Neuronal stem cell (in vitro differentiated cells): Measurements from ENCODE around the gene CUX1.
A peak's percentile ranks its signal among the peaks of the same experiment; 100 is the strongest.

ENCODE experiments used
- DNase-seq: peaks from one replicate; pipeline ENCODE4 v3.0.0-alpha.2; 2013; ENCODE audit warnings: low spot score
- H2AFZ ChIP-seq: one replicate; pipeline ENCODE4 v1.6.1; 2013; ENCODE audit warnings: mild to moderate bottlenecking, low read length, inconsistent platforms
- H2AK5ac ChIP-seq: 2 replicates; pipeline ENCODE4 v1.6.1; 2013; ENCODE audit warnings: low read depth, mild to moderate bottlenecking, inconsistent platforms, low read length, moderate library complexity, mixed read lengths
- H2BK120ac ChIP-seq: 2 replicates; pipeline ENCODE4 v1.6.1; 2013; ENCODE audit warnings: low read depth, mild to moderate bottlenecking, inconsistent platforms, low read length, moderate library complexity, mixed read lengths
- H2BK12ac ChIP-seq: one replicate; pipeline ENCODE4 v1.6.1; 2013; ENCODE audit warnings: low read length, inconsistent platforms
- H2BK15ac ChIP-seq: 2 replicates; pipeline ENCODE4 v1.6.1; 2013; ENCODE audit warnings: mild to moderate bottlenecking, low read length, inconsistent platforms, mixed read lengths
- H2BK5ac ChIP-seq: one replicate; pipeline ENCODE4 v1.6.1; 2013; ENCODE audit warnings: inconsistent platforms, mild to moderate bottlenecking, low read length, moderate library complexity
- H3K14ac ChIP-seq: one replicate; pipeline ENCODE4 v1.6.1; 2013; ENCODE audit warnings: low read length, inconsistent platforms
- H3K18ac ChIP-seq: 2 replicates; pipeline ENCODE4 v1.6.1; 2013; ENCODE audit warnings: low read length, inconsistent platforms
- H3K23ac ChIP-seq: 2 replicates; pipeline ENCODE4 v1.6.1; 2013; ENCODE audit warnings: low read depth, mild to moderate bottlenecking, mixed read lengths, low read length, inconsistent platforms; ENCODE audit not compliant: poor library complexity
- H3K27ac ChIP-seq: replicated peaks from 3 replicates; pipeline ENCODE4 v1.5.1; 2013; ENCODE audit warnings: low read length, inconsistent platforms
- H3K27me3 ChIP-seq, 3 experiments: 2 replicates each; pipeline ENCODE4 v1.6.1; 2013; ENCODE audit warnings: low read length in 3 of 3, mild to moderate bottlenecking in 2 of 3, inconsistent platforms in 1 of 3, low read depth in 1 of 3, mixed read lengths in 1 of 3, moderate library complexity in 1 of 3; ENCODE audit not compliant: control insufficient read depth in 3 of 3, insufficient read depth in 3 of 3
- H3K36me3 ChIP-seq, 2 donors: replicated peaks in 1 of 2; 2 replicates each; pipeline ENCODE4 v1.6.1; 2013; ENCODE audit warnings: low read length in 2 of 2; ENCODE audit not compliant: control insufficient read depth in 2 of 2, insufficient read depth in 2 of 2
- H3K4ac ChIP-seq: 2 replicates; pipeline ENCODE4 v1.6.1; 2013; ENCODE audit warnings: inconsistent platforms, mild to moderate bottlenecking, low read length, moderate library complexity
- H3K4me1 ChIP-seq, 2 donors: 1 replicate in 1 of 2; 2 replicates in 1 of 2; pipeline ENCODE4 v1.6.1; 2013; ENCODE audit warnings: low read length in 2 of 2, low read depth in 1 of 2; ENCODE audit not compliant: control insufficient read depth in 2 of 2, insufficient read depth in 1 of 2
- H3K4me2 ChIP-seq: one replicate; pipeline ENCODE4 v1.6.1; 2013; ENCODE audit warnings: mild to moderate bottlenecking, low read length, inconsistent platforms; ENCODE audit not compliant: insufficient read depth, poor library complexity, severe bottlenecking
- H3K4me3 ChIP-seq, 2 donors: 2 replicates each; pipeline ENCODE4 v1.5.1; 2013; ENCODE audit warnings: low read length in 2 of 2, mild to moderate bottlenecking in 2 of 2, inconsistent platforms in 1 of 2, moderate library complexity in 1 of 2
- H3K79me1 ChIP-seq: one replicate; pipeline ENCODE4 v1.6.1; 2013; ENCODE audit warnings: low read depth, mild to moderate bottlenecking, inconsistent platforms, low read length, moderate library complexity
- H3K9ac ChIP-seq: one replicate; pipeline ENCODE4 v1.6.1; 2013; ENCODE audit warnings: mild to moderate bottlenecking, low read depth, low read length, inconsistent platforms; ENCODE audit not compliant: poor library complexity
- H3K9me3 ChIP-seq, 2 donors: replicated peaks in 1 of 2; 2 replicates each; pipeline versions ENCODE3 to v1.6.1; 2013; ENCODE audit warnings: low read length in 2 of 2, mild to moderate bottlenecking in 2 of 2, inconsistent platforms in 1 of 2, low read depth in 1 of 2, mixed read lengths in 1 of 2, moderate library complexity in 1 of 2; ENCODE audit not compliant: control insufficient read depth in 2 of 2, insufficient read depth in 1 of 2
- H4K8ac ChIP-seq: one replicate; pipeline ENCODE4 v1.6.1; 2013; ENCODE audit warnings: low read depth, mild to moderate bottlenecking, inconsistent platforms, low read length, moderate library complexity
- H4K91ac ChIP-seq: one replicate; pipeline ENCODE4 v1.6.1; 2013; ENCODE audit warnings: low read length, low read depth, mild to moderate bottlenecking, inconsistent platforms; ENCODE audit not compliant: poor library complexity
- WGBS, 2 donors: extraction: QIAGEN DNeasy Blood & Tissue Kit; methylation state at CpG; one replicate each; pipeline ENCODE4 v1.1.7; 2013; ENCODE audit warnings: missing lambda C conversion rate in 2 of 2, mixed read lengths in 1 of 2; ENCODE audit not compliant: insufficient read length in 2 of 2, insufficient replicate concordance in 1 of 2; ENCODE audit errors: extremely low coverage in 2 of 2; 5-methylcytosine and 5-hydroxymethylcytosine counted together

CUX1 gene

GRCh38 chr7:101858437-101859385, 41.3 kb downstream of the CUX1 start:
- Histone ChIP-seq H4K91ac (no peak overlapping the region), H3K4me3 (no peak overlapping the region), H2BK15ac (no peak overlapping the region), H3K18ac (no peak overlapping the region), H3K36me3 (no peaks in the 10 kb centered on the region), H3K4ac (no peak overlapping the region), H2BK12ac (no peak overlapping the region), H3K27ac (no peak overlapping the region), H2AK5ac (no peak overlapping the region), H2BK120ac (no peak overlapping the region), H2BK5ac (no peak overlapping the region), H3K9me3 (no peaks in the 10 kb centered on the region), H3K9ac (no peak overlapping the region), H3K4me2 (no peak overlapping the region), H3K14ac (no peak overlapping the region), H4K8ac (no peak overlapping the region), H3K4me1 (peaks cover 4 to 13% of the 10 kb centered on the region in 2 donors), H2AFZ (no peak overlapping the region), H3K23ac (no peak overlapping the region), H3K27me3 (no peaks in the 10 kb centered on the region), H3K79me1 (peaks cover 15% of the 10 kb centered on the region)
- no peak for DNase-seq
- WGBS, 2 donors: no CpG with 5 or more reads among the region's 20 CpGs

GRCh38 chr7:101859411-101860106, 42.1 kb downstream of the CUX1 start:
- Histone ChIP-seq H3K27ac (no peak overlapping the region), H3K18ac (no peak overlapping the region), H2AK5ac (no peak overlapping the region), H3K4me2 (no peak overlapping the region), H4K8ac (no peak overlapping the region), H3K9me3 (no peaks in the 10 kb centered on the region), H2AFZ (no peak overlapping the region), H3K14ac (no peak overlapping the region), H3K23ac (no peak overlapping the region), H4K91ac (no peak overlapping the region), H2BK5ac (no peak overlapping the region), H3K4ac (no peak overlapping the region), H3K9ac (no peak overlapping the region), H2BK12ac (no peak overlapping the region), H2BK120ac (no peak overlapping the region), H3K4me3 (no peak overlapping the region), H3K79me1 (peaks cover 16% of the 10 kb centered on the region), H3K36me3 (no peaks in the 10 kb centered on the region), H3K4me1 (peaks cover 4 to 12% of the 10 kb centered on the region in 2 donors), H2BK15ac (no peak overlapping the region), H3K27me3 (no peaks in the 10 kb centered on the region)
- no peak for DNase-seq
- no CpG with 5 or more reads among the region's 5 CpGs for WGBS, 2 donors

DNA sequence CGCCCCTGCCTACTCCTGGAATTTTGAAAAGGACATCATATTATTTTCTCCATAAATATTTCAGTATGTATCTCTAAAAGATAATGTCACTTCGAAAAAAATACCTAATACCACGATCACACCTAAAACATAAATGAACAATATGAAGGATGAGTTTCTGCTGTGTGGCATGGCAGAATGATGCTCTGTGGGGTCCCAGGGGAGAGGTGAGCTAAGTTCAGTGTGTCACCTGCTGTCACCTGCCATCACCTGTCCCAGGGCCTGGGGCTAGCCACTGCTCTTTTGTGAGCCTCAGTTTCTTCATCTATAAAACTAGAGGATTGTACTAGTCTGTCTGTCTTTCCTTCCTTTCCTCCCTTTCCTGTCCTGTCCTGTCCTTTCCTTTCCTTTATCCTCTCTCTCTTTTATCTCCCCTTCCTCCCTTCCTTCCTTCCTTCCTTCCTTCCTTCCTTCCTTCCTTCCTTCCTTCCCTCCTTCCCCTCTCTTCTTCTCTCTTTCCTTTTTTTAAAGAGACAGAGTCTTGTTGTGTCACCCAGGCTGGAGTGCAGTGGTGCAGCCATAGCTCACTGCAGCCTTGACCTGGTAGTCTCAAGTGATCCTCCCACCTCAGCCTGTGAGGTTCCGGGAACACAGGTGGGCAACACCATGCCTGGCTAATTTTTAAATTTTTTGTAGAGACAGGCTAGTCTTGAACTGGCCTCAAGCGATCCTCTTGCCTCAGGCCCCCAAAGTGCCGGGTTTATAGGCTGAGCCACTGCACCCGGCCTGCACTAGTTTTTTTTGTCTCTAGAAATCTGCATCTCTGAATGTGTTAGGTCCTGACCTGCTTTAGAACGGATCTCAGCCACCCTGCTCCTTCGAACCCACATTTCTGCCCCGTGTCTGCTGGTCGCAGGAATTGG, 43.1 kb downstream of the CUX1 start:
- H3K4me3 ChIP-seq: no peak overlapping the region
- H2BK5ac ChIP-seq: no peak overlapping the region
- H3K4ac ChIP-seq: no peak overlapping the region
- H3K27ac ChIP-seq: no peak overlapping the region
- no peak overlapping the region for H3K9ac ChIP-seq
- no peak overlapping the region for H2BK120ac ChIP-seq
- H3K4me2 ChIP-seq: no peak overlapping the region
- no peak overlapping the region for H2BK15ac ChIP-seq
- no peak overlapping the region for H4K91ac ChIP-seq
- no peak overlapping the region for H2AFZ ChIP-seq
- H3K36me3 ChIP-seq: no peaks in the 10 kb centered on the region
- no peak overlapping the region for H2BK12ac ChIP-seq
- WGBS, 2 donors: 100% methylated on average over 2 of the region's 11 CpGs; no CpG with 5 or more reads in 1 of the 2 donors
- H4K8ac ChIP-seq: no peak overlapping the region
- H3K23ac ChIP-seq: no peak overlapping the region
- H3K27me3 ChIP-seq: no peaks in the 10 kb centered on the region
- peaks cover 13% of the 10 kb centered on the region for H3K79me1 ChIP-seq
- no peak for DNase-seq
- H3K18ac ChIP-seq: peak overlapping the region; percentile 52
- no peak overlapping the region for H2AK5ac ChIP-seq
- H3K4me1 ChIP-seq: peaks cover 4 to 10% of the 10 kb centered on the region in 2 donors
- no peak overlapping the region for H3K14ac ChIP-seq
- no peaks in the 10 kb centered on the region for H3K9me3 ChIP-seq
